Measurements from ENCODE around the gene PHF23. TPM values are rescaled to one million over a fixed set of nuclear protein-coding genes. Genes with fewer than 3 reads are reported as not detected.
"Not testable (repeated sequence)": the region's sequence is repeated elsewhere in the genome, so short reads cannot be mapped to it uniquely, and the experiment has no call there.

The PHF23 gene
- total RNA-seq, 1 experiment from 2014 or later, result 85.1 TPM

DNA sequence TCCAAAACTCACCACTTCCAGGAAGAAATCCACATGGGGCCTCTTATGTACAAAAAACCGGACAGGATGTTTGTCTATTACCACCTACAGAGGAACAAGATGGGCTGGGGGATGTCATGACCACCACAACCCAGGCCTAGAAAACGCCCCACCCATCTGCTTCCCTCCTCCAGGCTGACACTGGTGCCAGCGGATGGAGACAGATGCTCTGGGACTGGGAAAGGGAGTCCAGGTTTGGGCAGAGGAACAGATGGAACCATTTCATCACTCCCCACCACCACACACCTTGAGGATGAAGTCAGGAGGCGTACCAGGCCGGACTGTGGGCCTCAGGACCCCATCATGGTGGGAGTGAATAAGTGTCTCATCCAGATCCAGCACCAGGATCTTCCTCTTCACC is 7.5 kb upstream of the PHF23 start:
- H3K27ac ChIP-seq (ENCODE audit: low read depth, low read length, poor library complexity, severe bottlenecking), result no peak overlapping the region
- peaks cover 32% of the 10 kb centered on the region for H3K36me3 ChIP-seq (ENCODE audit: insufficient read depth, low read length, poor library complexity, severe bottlenecking)
- no TSS peak for BruUV-seq (replicated peaks)
- TF ChIP-seq CTCF (conservative IDR thresholded peaks at IDR 0.05; ENCODE audit: low read depth, low read length) (no peak), EZH2 (IDR thresholded peaks at IDR 0.05; ENCODE audit: borderline replicate concordance, low read depth, low read length, poor library complexity, severe bottlenecking) (no peak)
- POLR2A ChIA-PET (ENCODE audit: low non-redundant PET), result no interaction called here
- CTCF ChIA-PET, result no interaction called here
- H3K9me3 ChIP-seq (ENCODE audit: low read depth, low read length, poor library complexity, severe bottlenecking), result no peaks in the 10 kb centered on the region
- DNase-seq (ENCODE audit: low spot score), result no peak
- no peak overlapping the region for H3K4me3 ChIP-seq (ENCODE audit: low read depth, low read length, poor library complexity, severe bottlenecking)
- peaks cover 17% of the 10 kb centered on the region for H3K4me1 ChIP-seq (ENCODE audit: insufficient read depth, low read length, poor library complexity, severe bottlenecking)
- intact Hi-C loops (cut with micrococcal nuclease; ENCODE audit: unreplicated experiment), result no loop called here
- no peaks in the 10 kb centered on the region for H3K27me3 ChIP-seq (replicated peaks; ENCODE audit: insufficient read depth, low read depth, low read length, poor library complexity)

DNA sequence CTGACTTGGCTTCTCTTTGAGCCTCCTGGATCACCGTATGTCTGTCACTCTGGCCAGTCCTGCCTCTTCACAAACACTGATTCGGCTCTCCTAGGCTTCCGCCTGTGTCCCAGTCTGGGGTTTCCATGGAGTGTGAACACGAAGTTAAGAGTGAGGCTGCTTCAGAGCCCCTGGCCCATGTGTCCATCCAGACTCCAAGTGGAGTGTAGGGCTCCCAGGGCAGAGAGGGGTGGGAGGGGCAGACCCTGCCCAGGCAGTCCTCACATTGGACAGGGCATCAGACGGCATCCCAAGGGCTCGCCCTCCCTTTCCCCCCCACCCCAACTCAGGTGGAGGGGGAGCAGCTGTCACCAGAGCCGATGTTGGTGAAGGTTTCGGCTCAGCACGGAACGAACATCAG is 4.6 kb upstream of the PHF23 start:
- H3K27ac ChIP-seq (ENCODE audit: low read depth, low read length, poor library complexity, severe bottlenecking); H3K4me3 ChIP-seq (ENCODE audit: low read depth, low read length, poor library complexity, severe bottlenecking); H3K9me3 ChIP-seq (ENCODE audit: low read depth, low read length, poor library complexity, severe bottlenecking); DNase-seq (ENCODE audit: low spot score); H3K27me3 ChIP-seq (replicated peaks; ENCODE audit: insufficient read depth, low read depth, low read length, poor library complexity); CTCF ChIA-PET; POLR2A ChIA-PET (ENCODE audit: low non-redundant PET): not testable (repeated sequence)
- Histone ChIP-seq H3K4me1 (ENCODE audit: insufficient read depth, low read length, poor library complexity, severe bottlenecking) (peaks cover 23% of the 10 kb centered on the region), H3K36me3 (ENCODE audit: insufficient read depth, low read length, poor library complexity, severe bottlenecking) (peaks cover 43% of the 10 kb centered on the region)
- BruUV-seq (replicated peaks), result TSS peak; percentile 25
- intact Hi-C loops (cut with micrococcal nuclease; ENCODE audit: unreplicated experiment), result loop anchor here (1.0 kb wide), 1 partner anchor 7 kb away; the partner anchor contains the start of gene CTDNEP1

DNA sequence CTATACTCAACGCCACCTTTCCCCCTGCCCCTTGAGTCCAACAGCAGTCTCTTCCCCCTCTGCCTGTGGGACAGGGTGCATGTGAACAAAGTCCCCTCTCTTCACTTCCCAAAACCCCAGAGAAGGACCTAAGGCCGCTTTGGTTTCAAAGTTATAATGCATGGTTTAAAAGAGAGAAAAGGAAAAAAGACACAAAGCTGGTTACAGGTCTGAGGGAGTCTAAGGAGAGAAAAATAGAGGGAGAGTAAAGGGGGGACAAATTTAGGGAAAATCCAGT is 4.1 kb upstream of the PHF23 start:
- peaks cover 23% of the 10 kb centered on the region for H3K4me1 ChIP-seq (ENCODE audit: insufficient read depth, low read length, poor library complexity, severe bottlenecking)
- BruUV-seq (replicated peaks), result no TSS peak
- H3K9me3 ChIP-seq (ENCODE audit: low read depth, low read length, poor library complexity, severe bottlenecking), result no peaks in the 10 kb centered on the region
- CTCF ChIA-PET, result interaction anchor here (0.8 kb wide), 1 partner anchor 23 kb away, joined by 3 read pairs; no protein-coding TSS in a partner anchor
- DNase-seq (ENCODE audit: low spot score), result no peak
- POLR2A ChIA-PET (ENCODE audit: low non-redundant PET), result no interaction called here
- H3K27me3 ChIP-seq (replicated peaks; ENCODE audit: insufficient read depth, low read depth, low read length, poor library complexity), result no peaks in the 10 kb centered on the region
- TF ChIP-seq CTCF (conservative IDR thresholded peaks at IDR 0.05; ENCODE audit: low read depth, low read length) (no peak), EZH2 (IDR thresholded peaks at IDR 0.05; ENCODE audit: borderline replicate concordance, low read depth, low read length, poor library complexity, severe bottlenecking) (no peak)
- peak overlapping the region; percentile 72 for H3K4me3 ChIP-seq (ENCODE audit: low read depth, low read length, poor library complexity, severe bottlenecking)
- peak overlapping the region; percentile 84 for H3K27ac ChIP-seq (ENCODE audit: low read depth, low read length, poor library complexity, severe bottlenecking)
- intact Hi-C loops (cut with micrococcal nuclease; ENCODE audit: unreplicated experiment), result loop anchor here (1.0 kb wide), 1 partner anchor 8 kb away; the partner anchor contains the start of gene CTDNEP1
- peaks cover 43% of the 10 kb centered on the region for H3K36me3 ChIP-seq (ENCODE audit: insufficient read depth, low read length, poor library complexity, severe bottlenecking)

Measured in A673 (cell line).